GM12891 (cell line): Measurements from ENCODE around the gene PHLPP1.

ENCODE experiments used
- POLR2A ChIP-seq: IDR thresholded peaks from 2 replicates; pipeline ENCODE4 v1.6.1; 2011; ENCODE audit warnings: low read depth, low read length, control low read depth
- POLR2AphosphoS5 ChIP-seq: IDR thresholded peaks from 2 replicates; pipeline ENCODE4 v1.6.1; 2011; ENCODE audit warnings: low read depth, low read length, control low read depth

DNA sequence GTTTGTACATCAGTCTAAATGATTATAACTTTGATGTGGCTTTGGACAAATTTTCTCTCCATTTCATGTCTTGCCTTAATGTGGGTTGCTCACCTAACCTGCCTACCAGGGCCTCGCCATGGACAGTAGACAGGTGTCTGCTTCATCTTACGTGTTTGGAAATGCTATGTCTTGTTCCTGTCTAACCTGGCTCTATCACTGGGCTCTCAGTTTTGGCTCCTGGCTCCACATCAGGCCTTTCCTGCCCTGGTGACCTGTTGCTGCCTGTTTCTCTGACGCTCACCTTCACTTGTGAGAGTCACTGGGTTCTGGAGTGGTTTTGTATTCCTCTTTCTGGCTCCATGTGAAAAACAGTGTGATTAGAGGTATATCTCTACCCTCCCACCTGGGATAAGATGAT is 65.9 kb downstream of the PHLPP1 start:
- TF ChIP-seq POLR2A (no peak), POLR2AphosphoS5 (no peak)
